HepG2 (cell line): ENCODE results near the gene HMHB1. TPM values are rescaled to one million over a fixed set of nuclear protein-coding genes. Genes with fewer than 3 reads are reported as not detected.
A peak's percentile ranks its signal among the peaks of the same experiment; 100 is the strongest.

ENCODE experiments used
- ARNT2 ChIP-seq: sonication (generic); formaldehyde crosslinking; IDR thresholded peaks from 2 replicates; pipeline ENCODE4 v1.8.0; 2022; ENCODE audit warnings: mild to moderate bottlenecking, low read depth, missing genetic modification reagents, moderate library complexity
- FOSL1 ChIP-seq: sonication (generic); formaldehyde crosslinking; IDR thresholded peaks from 2 replicates; pipeline ENCODE4 v1.9.0; 2021; ENCODE audit warnings: missing genetic modification reagents, borderline replicate concordance
- FOXK1 ChIP-seq: sonication (generic); formaldehyde crosslinking; IDR thresholded peaks from 2 replicates; pipeline ENCODE4 v1.4.0; 2020; ENCODE audit warnings: low read depth, missing genetic modification reagents, borderline replicate concordance
- HINFP ChIP-seq: sonication (generic); formaldehyde crosslinking; IDR thresholded peaks from 2 replicates; pipeline ENCODE4 v1.4.0; 2020; ENCODE audit warnings: low read depth, mild to moderate bottlenecking, missing genetic modification reagents
- HNRNPL ChIP-seq: fragments of 200-400 bp; formaldehyde crosslinking; IDR thresholded peaks from 2 replicates; pipeline ENCODE4 v1.6.1; 2017; ENCODE audit warnings: mild to moderate bottlenecking, low read depth, low read length
- HNRNPUL1 ChIP-seq: fragments of 200-400 bp; formaldehyde crosslinking; IDR thresholded peaks from 2 replicates; pipeline ENCODE4 v1.6.1; 2017; ENCODE audit warnings: low read depth, mild to moderate bottlenecking, low read length, moderate library complexity
- IRF2 ChIP-seq: IDR thresholded peaks from 2 replicates; pipeline ENCODE4 v1.6.1; 2018; ENCODE audit warnings: missing genetic modification reagents, missing compliant biosample characterization
- KDM4B ChIP-seq: sonication (generic); formaldehyde crosslinking; IDR thresholded peaks from 2 replicates; pipeline ENCODE4 v1.4.0; 2020; ENCODE audit warnings: missing genetic modification reagents
- NFYB ChIP-seq: sonication (generic); formaldehyde crosslinking; IDR thresholded peaks from 2 replicates; pipeline ENCODE4 v1.4.0; 2020; ENCODE audit warnings: missing genetic modification reagents
- PAX8 ChIP-seq: sonication (generic); formaldehyde crosslinking; IDR thresholded peaks from 2 replicates; pipeline ENCODE4 v1.8.0; 2022; ENCODE audit warnings: mild to moderate bottlenecking, missing genetic modification reagents, borderline replicate concordance
- RARA ChIP-seq: IDR thresholded peaks from 2 replicates; pipeline ENCODE4 v1.6.1; 2016; ENCODE audit warnings: missing genetic modification reagents, missing compliant biosample characterization
- RNF219 ChIP-seq: sonication (generic); formaldehyde crosslinking; IDR thresholded peaks from 2 replicates; pipeline ENCODE4 v1.5.0; 2020; ENCODE audit warnings: mild to moderate bottlenecking, missing genetic modification reagents
- SALL1 ChIP-seq: sonication (generic); formaldehyde crosslinking; IDR thresholded peaks from 2 replicates; pipeline ENCODE4 v1.8.0; 2022; ENCODE audit warnings: mild to moderate bottlenecking, missing genetic modification reagents
- TOPORS ChIP-seq: sonication (generic); formaldehyde crosslinking; IDR thresholded peaks from 2 replicates; pipeline ENCODE4 v1.8.0; 2023; ENCODE audit warnings: mild to moderate bottlenecking, missing genetic modification reagents
- ZBTB26 ChIP-seq: IDR thresholded peaks from 2 replicates; pipeline ENCODE4 v1.6.1; 2016; ENCODE audit warnings: missing compliant biosample characterization, missing genetic modification reagents, borderline replicate concordance
- ZFYVE20 ChIP-seq: sonication (generic); formaldehyde crosslinking; IDR thresholded peaks from 2 replicates; pipeline ENCODE4 v1.8.0; 2023; ENCODE audit warnings: low read depth, mild to moderate bottlenecking, moderate library complexity, missing genetic modification reagents, borderline replicate concordance
- ZNF207 ChIP-seq: fragments of 450-650 bp; IDR thresholded peaks from 2 replicates; pipeline ENCODE4 v1.6.1; 2016; ENCODE audit warnings: antibody characterized with exemption, borderline replicate concordance
- ZNF234 ChIP-seq: sonication (generic); formaldehyde crosslinking; conservative IDR thresholded peaks from 2 replicates; pipeline ENCODE4 v1.5.1; 2020; ENCODE audit warnings: mild to moderate bottlenecking, missing genetic modification reagents
- ZNF24 ChIP-seq: fragments of 450-650 bp; IDR thresholded peaks from 2 replicates; pipeline ENCODE4 v1.6.1; 2017; ENCODE audit warnings: antibody characterized with exemption, mild to moderate bottlenecking
- ZNF740 ChIP-seq: sonication (generic); formaldehyde crosslinking; IDR thresholded peaks from 2 replicates; pipeline ENCODE4 v1.4.0; 2020; ENCODE audit warnings: missing genetic modification reagents
- ZXDC ChIP-seq: sonication (generic); formaldehyde crosslinking; IDR thresholded peaks from 2 replicates; pipeline ENCODE4 v1.5.0; 2020; ENCODE audit warnings: mild to moderate bottlenecking, missing genetic modification reagents
- polyA plus RNA-seq, 8 experiments: library from polyadenylated mRNA; depleted of rRNA in 3 of 8; stranded (reverse) in 7 of 8; unstranded in 1 of 8; fragments of >200 nt; fragmentation: Illumina TruSeq in 4 of 8; extraction: Trizol in 4 of 8; gene quantifications; 2 replicates each; pipeline versions ENCODE4 v1.2.1 to v1.2.3, GENCODE V29; 2011 to 2016; ENCODE audit warnings: low read depth in 4 of 8, missing spikeins in 1 of 8, mixed read lengths in 1 of 8; ENCODE audit not compliant: insufficient read depth in 1 of 8
- total RNA-seq, 5 experiments: library from RNA; depleted of rRNA; stranded (reverse); fragments of >200 nt; fragmentation: Illumina TruSeq; extraction: Trizol; gene quantifications; 2 replicates each; pipeline ENCODE4 v1.2.3, GENCODE V29; 2016; ENCODE audit warnings: low read depth in 1 of 5

The HMHB1 gene
- total and polyA plus RNA-seq, 2 of the 13 experiments (the other 11 are each of a cell fraction or from before 2014, with no cell fraction given): not detected

- TF ChIP-seq HINFP (CRISPR knock-in tag) (no peak), RARA (CRISPR knock-in tag) (0 out of 2 replicates have a peak, but pooled peaks have one; percentile 37), ZNF234 (CRISPR knock-in tag) (no peak), KDM4B (CRISPR knock-in tag) (no peak), ARNT2 (CRISPR knock-in tag) (no peak), HNRNPL (no peak), SALL1 (CRISPR knock-in tag) (peak; percentile 83), RNF219 (CRISPR knock-in tag) (no peak), PAX8 (CRISPR knock-in tag) (no peak), HNRNPUL1 (no peak), IRF2 (peak; percentile 73), ZXDC (CRISPR knock-in tag) (no peak), ZFYVE20 (no peak), ZNF24 (no peak), ZNF740 (CRISPR knock-in tag) (no peak), ZNF207 (no peak), TOPORS (CRISPR knock-in tag) (0 out of 2 replicates have a peak, but pooled peaks have one; percentile 21), ZBTB26 (0 out of 2 replicates have a peak, but pooled peaks have one; percentile 46), FOSL1 (CRISPR knock-in tag) (no peak), NFYB (no peak), FOXK1 (CRISPR knock-in tag) (peak; percentile 18; the same call in 1 of the 2 replicates)
These were observed 13.1 kb downstream of the HMHB1 start (continued) for GRCh38 chr5:143824851-143825720.
